KBM-7 (cell line): Measurements from ENCODE around the gene SF3B3.
"Not testable (repeated sequence)": the region's sequence is repeated elsewhere in the genome, so short reads cannot be mapped to it uniquely, and the experiment has no call there.

ENCODE experiments used
- DNase-seq: peaks from one replicate; pipeline ENCODE4 v3.0.0-alpha.2; 2015
- in situ Hi-C: fragments of 300-500 bp; cut with MboI; formaldehyde crosslinking; loops from 2 replicates; pipeline ENCODE4 v1.14.3; 2020; ENCODE audit warnings: low sequenced_read_pairs, low pct_unique_long_range_greater_than_20kb, mixed read lengths

Gene SF3B3

GRCh38 chr16:70579648-70580630 lies 56.3 kb downstream of the SF3B3 start:
- in situ Hi-C loops, result no loop called here
- DNase-seq, result no peak

GRCh38 chr16:70582280-70582978 lies 58.8 kb downstream of the SF3B3 start:
- DNase-seq, result no peak
- in situ Hi-C loops, result no loop called here

GRCh38 chr16:70586731-70587130 lies 63.1 kb downstream of the SF3B3 start:
- in situ Hi-C loops, result no loop called here

GRCh38 chr16:70588565-70588964 lies 64.9 kb downstream of the SF3B3 start:
- in situ Hi-C loops, result no loop called here
- DNase-seq, result no peak

More at GRCh38 chr16:70586731-70587130, 63.1 kb downstream of the SF3B3 start:
- no peak for DNase-seq

- in situ Hi-C loops, DNase-seq: not testable (repeated sequence)
Observed at GRCh38 chr16:70589416-70589815, 65.8 kb downstream of the SF3B3 start.

- no peak for DNase-seq
- in situ Hi-C loops, result no loop called here
Observed at GRCh38 chr16:70589998-70590471, 66.4 kb downstream of the SF3B3 start.

- in situ Hi-C loops, result no loop called here
- DNase-seq, result no peak
Observed at GRCh38 chr16:70590722-70591415, 67.3 kb downstream of the SF3B3 start.

GRCh38 chr16:70591615-70592014 lies 68.0 kb downstream of the SF3B3 start:
- in situ Hi-C loops, result no loop called here
- no peak for DNase-seq

- in situ Hi-C loops, result no loop called here
- DNase-seq, result no peak
Observed at GRCh38 chr16:70592106-70592571, 68.5 kb downstream of the SF3B3 start.

GRCh38 chr16:70593544-70593943 lies 69.9 kb downstream of the SF3B3 start:
- in situ Hi-C loops, result no loop called here
- DNase-seq, result no peak

- no peak for DNase-seq
- in situ Hi-C loops, result no loop called here
Observed at GRCh38 chr16:70594569-70594968, 71.0 kb downstream of the SF3B3 start.

GRCh38 chr16:70597135-70597835 lies 73.7 kb downstream of the SF3B3 start:
- in situ Hi-C loops, result no loop called here
- no peak for DNase-seq

- in situ Hi-C loops, result no loop called here
- DNase-seq, result no peak
Observed at GRCh38 chr16:70598937-70599503, 75.4 kb downstream of the SF3B3 start.

GRCh38 chr16:70600730-70601129 lies 77.1 kb downstream of the SF3B3 start:
- in situ Hi-C loops, result no loop called here
- no peak for DNase-seq

GRCh38 chr16:70601576-70602575 lies 78.3 kb downstream of the SF3B3 start:
- no peak for DNase-seq
- in situ Hi-C loops, result no loop called here

- no peak for DNase-seq
- in situ Hi-C loops, result no loop called here
Observed at GRCh38 chr16:70602831-70603230, 79.2 kb downstream of the SF3B3 start.
